Fibroblast of lung (primary cell): Measurements from ENCODE around the gene ACAD10. TPM values are rescaled to one million over a fixed set of nuclear protein-coding genes. Genes with fewer than 3 reads are reported as not detected.
"Not testable (repeated sequence)": the region's sequence is repeated elsewhere in the genome, so short reads cannot be mapped to it uniquely, and the experiment has no call there.

ENCODE experiments used
- DNase-seq, 2 donors: peaks; one replicate each; pipeline versions ENCODE4 v3.0.0 to v3.0.0-alpha.2; 2010; ENCODE audit warnings: low read depth in 2 of 2
- H2AFZ ChIP-seq: 2 replicates; pipeline ENCODE4 v1.5.1; 2012; ENCODE audit warnings: low read length, control low read depth, inconsistent platforms
- H3K27ac ChIP-seq: 2 replicates; pipeline ENCODE4 v1.5.1; 2011; ENCODE audit warnings: low read length, control low read depth; ENCODE audit not compliant: insufficient read depth
- H3K27me3 ChIP-seq: 2 replicates; pipeline ENCODE4 v1.5.1; 2011; ENCODE audit warnings: mild to moderate bottlenecking, low read length; ENCODE audit not compliant: control insufficient read depth, insufficient read depth
- H3K36me3 ChIP-seq: 2 replicates; pipeline ENCODE4 v1.5.1; 2011; ENCODE audit warnings: low read length; ENCODE audit not compliant: control insufficient read depth, insufficient read depth
- H3K4me1 ChIP-seq: 2 replicates; pipeline ENCODE4 v1.5.1; 2011; ENCODE audit warnings: low read length; ENCODE audit not compliant: control insufficient read depth, insufficient read depth; ENCODE audit errors: extremely low read depth
- H3K4me2 ChIP-seq: 2 replicates; pipeline ENCODE4 v1.5.1; 2011; ENCODE audit warnings: low read length, control low read depth; ENCODE audit not compliant: insufficient read depth; ENCODE audit errors: extremely low read depth
- H3K4me3 ChIP-seq, 4 experiments: fragments of 200-600 bp in 1 of 4; sonication (generic) in 1 of 4; replicated peaks in 1 of 4; 2 replicates each; pipeline ENCODE4 v1.5.1; 2011 to 2016; ENCODE audit warnings: low read length in 4 of 4, low read depth in 3 of 4, mild to moderate bottlenecking in 3 of 4, control low read depth in 2 of 4, inconsistent platforms in 1 of 4, mixed read lengths in 1 of 4; ENCODE audit not compliant: insufficient read depth in 1 of 4; ENCODE audit errors: control extremely low read depth in 1 of 4
- H3K79me2 ChIP-seq: 2 replicates; pipeline ENCODE4 v1.5.1; 2012; ENCODE audit warnings: mild to moderate bottlenecking, low read length, inconsistent platforms; ENCODE audit not compliant: control insufficient read depth, insufficient read depth
- H3K9ac ChIP-seq: 2 replicates; pipeline ENCODE4 v1.5.1; 2011; ENCODE audit warnings: mild to moderate bottlenecking, low read length, control low read depth; ENCODE audit not compliant: insufficient read depth
- H3K9me3 ChIP-seq: 2 replicates; pipeline ENCODE4 v1.5.1; 2012; ENCODE audit warnings: low read depth, low read length; ENCODE audit not compliant: control insufficient read depth, insufficient read depth
- H4K20me1 ChIP-seq: 2 replicates; pipeline ENCODE4 v1.5.1; 2011; ENCODE audit warnings: low read length; ENCODE audit not compliant: control insufficient read depth, insufficient read depth; ENCODE audit errors: extremely low read depth
- CTCF ChIP-seq, 2 donors: IDR thresholded peaks in 1 of 2; conservative IDR thresholded peaks in 1 of 2; 1 replicate in 1 of 2; 2 replicates in 1 of 2; pipeline ENCODE4 v1.5.1; 2011 to 2012; ENCODE audit warnings: low read length in 2 of 2, control low read depth in 1 of 2, inconsistent platforms in 1 of 2, low read depth in 1 of 2, mild to moderate bottlenecking in 1 of 2
- EZH2 ChIP-seq: IDR thresholded peaks from 2 replicates; pipeline ENCODE4 v1.5.1; 2012; ENCODE audit warnings: low read length, control low read depth, mild to moderate bottlenecking; ENCODE audit errors: missing control alignments
- polyA plus RNA-seq, 2 donors: library from polyadenylated mRNA; depleted of rRNA in 1 of 2; stranded (reverse) in 1 of 2; unstranded in 1 of 2; fragments of >200 nt; gene quantifications; 2 replicates each; pipeline ENCODE4 v1.2.1, GENCODE V29; 2011 to 2012; ENCODE audit warnings: missing spikeins in 1 of 2
- total RNA-seq: library from RNA; depleted of rRNA; stranded (reverse); fragments of >200 nt; gene quantifications from 2 replicates; pipeline ENCODE4 v1.2.1, GENCODE V29; 2014

ACAD10 gene
- total and polyA plus RNA-seq, 2 donors (not counting 1 experiment from before 2014, with no cell fraction given): 11.2 to 19.8 TPM

- H2AFZ ChIP-seq: no peak overlapping the region
- H3K4me1 ChIP-seq: no peaks in the 10 kb centered on the region
- no peak overlapping the region for H3K9ac ChIP-seq
- TF ChIP-seq CTCF (conservative IDR thresholded peaks at IDR 0.05 in 1 of 2, IDR thresholded peaks at IDR 0.05 in 1 of 2; ENCODE audit: low read depth in 1 of 2, low read length in 2 of 2): no peak
- TF ChIP-seq EZH2: no peak
- H3K27me3 ChIP-seq: no peaks in the 10 kb centered on the region
- H3K36me3 ChIP-seq: peaks cover 1% of the 10 kb centered on the region
- H3K9me3 ChIP-seq: no peaks in the 10 kb centered on the region
- H3K79me2 ChIP-seq: no peaks in the 10 kb centered on the region
- no peak for DNase-seq
- H3K4me3 ChIP-seq: no peak overlapping the region
- H3K4me2 ChIP-seq: no peak overlapping the region
- no peak overlapping the region for H3K27ac ChIP-seq
- no peaks in the 10 kb centered on the region for H4K20me1 ChIP-seq
Measured at GRCh38 chr12:111730420-111730819, 44.6 kb downstream of the ACAD10 start.

GRCh38 chr12:111732786-111733185 is 46.9 kb downstream of the ACAD10 start:
- DNase-seq: no peak
- no peaks in the 10 kb centered on the region for H4K20me1 ChIP-seq
- no peaks in the 10 kb centered on the region for H3K79me2 ChIP-seq
- H3K4me3 ChIP-seq: no peak overlapping the region
- H3K27ac ChIP-seq: no peak overlapping the region
- H3K9ac ChIP-seq: no peak overlapping the region
- H3K4me1 ChIP-seq: no peaks in the 10 kb centered on the region
- H3K9me3 ChIP-seq: no peaks in the 10 kb centered on the region
- no peak overlapping the region for H2AFZ ChIP-seq
- H3K27me3 ChIP-seq: no peaks in the 10 kb centered on the region
- H3K36me3 ChIP-seq: peaks cover 1% of the 10 kb centered on the region
- H3K4me2 ChIP-seq: no peak overlapping the region
- no peak for TF ChIP-seq CTCF (conservative IDR thresholded peaks at IDR 0.05 in 1 of 2, IDR thresholded peaks at IDR 0.05 in 1 of 2; ENCODE audit: low read depth in 1 of 2, low read length in 2 of 2)
- TF ChIP-seq EZH2: no peak

GRCh38 chr12:111733340-111733915 is 47.6 kb downstream of the ACAD10 start:
- Histone ChIP-seq H3K79me2 (no peaks in the 10 kb centered on the region), H4K20me1 (no peaks in the 10 kb centered on the region), H3K9ac (no peak overlapping the region), H3K4me2 (no peak overlapping the region), H3K27me3 (no peaks in the 10 kb centered on the region), H3K9me3 (no peaks in the 10 kb centered on the region), H2AFZ (no peak overlapping the region), H3K36me3 (peaks cover 1% of the 10 kb centered on the region), H3K4me1 (no peaks in the 10 kb centered on the region), H3K4me3 (no peak overlapping the region), H3K27ac (no peak overlapping the region)
- no peak for DNase-seq
- no peak for TF ChIP-seq EZH2

- H2AFZ ChIP-seq, H3K27ac ChIP-seq, DNase-seq, H4K20me1 ChIP-seq, H3K4me1 ChIP-seq, H3K9me3 ChIP-seq, H3K36me3 ChIP-seq, H3K9ac ChIP-seq, H3K4me3 ChIP-seq, H3K79me2 ChIP-seq, H3K27me3 ChIP-seq, H3K4me2 ChIP-seq: not testable (repeated sequence)
Measured at GRCh38 chr12:111739524-111739923, 53.7 kb downstream of the ACAD10 start.
